GM10847 (cell line): Measurements from ENCODE around the gene HHLA2.

Experiments
- POLR2A ChIP-seq: IDR thresholded peaks from 2 replicates; pipeline ENCODE4 v1.6.1; 2011; ENCODE audit not compliant: insufficient read length; ENCODE audit errors: extremely low read depth

Gene HHLA2

DNA sequence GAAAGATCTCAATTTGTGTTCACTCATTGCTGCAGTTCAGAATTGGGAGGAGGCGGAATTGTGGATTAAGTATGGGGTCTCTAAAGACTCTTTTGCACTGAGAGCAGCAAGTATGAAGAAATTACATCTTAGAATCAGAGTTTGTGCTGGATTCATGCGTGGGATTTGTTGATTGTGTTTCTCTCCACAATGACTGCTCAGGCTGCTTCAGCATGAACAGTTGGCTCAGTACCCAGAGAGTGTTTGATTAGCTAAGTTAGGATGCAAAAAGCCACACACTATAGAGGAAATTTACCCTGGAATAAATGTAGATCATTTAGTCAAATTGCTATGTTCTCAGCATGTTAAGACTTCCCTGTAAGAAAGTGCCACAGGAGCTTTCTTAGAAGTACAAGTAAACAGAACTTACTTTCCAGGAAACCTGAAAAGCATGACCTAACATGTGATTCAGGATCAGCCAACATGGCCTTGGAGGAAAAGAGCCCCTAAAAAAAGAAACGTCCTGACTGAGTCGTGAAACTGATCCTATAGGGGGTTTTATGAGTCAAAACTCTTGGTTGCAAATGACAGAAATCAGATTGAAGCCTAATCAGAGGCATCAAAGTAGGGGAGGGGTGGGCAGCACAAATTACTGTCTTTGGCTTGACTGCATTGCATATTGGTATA, 32.6 kb downstream of the HHLA2 start:
- no peak for TF ChIP-seq POLR2A

DNA sequence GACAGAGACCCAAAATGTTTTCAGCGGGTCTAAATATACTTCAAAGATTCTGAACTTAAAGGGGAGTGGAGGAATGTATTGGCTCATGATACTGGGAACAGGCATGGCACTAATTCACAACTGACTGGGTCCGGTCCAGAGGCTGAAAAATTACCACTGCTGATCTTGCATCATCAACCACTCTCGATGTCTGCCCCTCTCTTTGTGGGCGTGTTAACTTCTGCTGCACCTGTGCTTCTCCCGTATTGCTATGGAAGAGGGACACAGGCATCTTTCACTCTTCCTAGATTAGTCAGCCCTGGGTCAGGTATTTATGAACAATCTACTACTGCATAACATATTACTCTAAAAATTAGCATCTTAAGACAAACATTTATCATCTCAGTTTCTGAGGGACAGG, 33.2 kb downstream of the HHLA2 start:
- no peak for TF ChIP-seq POLR2A

DNA sequence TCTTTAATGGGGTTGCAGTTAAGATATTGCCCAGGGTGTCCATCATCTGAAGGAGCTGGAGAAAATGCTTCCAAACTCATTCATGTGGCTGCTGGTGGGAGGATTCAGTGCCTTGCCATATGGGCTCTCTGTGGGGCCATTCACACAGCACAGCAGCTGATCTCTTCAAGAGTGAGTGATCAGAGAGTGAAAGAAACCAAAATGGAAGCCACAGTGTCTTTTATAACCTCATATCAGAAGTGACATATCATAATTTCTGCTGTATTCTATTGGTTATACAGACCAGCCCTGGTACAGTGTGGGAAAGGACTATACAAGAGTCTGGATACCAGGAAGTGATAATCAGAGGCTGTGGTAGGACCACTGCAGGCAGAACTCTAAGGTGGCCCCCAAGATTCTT, 33.6 kb downstream of the HHLA2 start:
- no peak for TF ChIP-seq POLR2A

DNA sequence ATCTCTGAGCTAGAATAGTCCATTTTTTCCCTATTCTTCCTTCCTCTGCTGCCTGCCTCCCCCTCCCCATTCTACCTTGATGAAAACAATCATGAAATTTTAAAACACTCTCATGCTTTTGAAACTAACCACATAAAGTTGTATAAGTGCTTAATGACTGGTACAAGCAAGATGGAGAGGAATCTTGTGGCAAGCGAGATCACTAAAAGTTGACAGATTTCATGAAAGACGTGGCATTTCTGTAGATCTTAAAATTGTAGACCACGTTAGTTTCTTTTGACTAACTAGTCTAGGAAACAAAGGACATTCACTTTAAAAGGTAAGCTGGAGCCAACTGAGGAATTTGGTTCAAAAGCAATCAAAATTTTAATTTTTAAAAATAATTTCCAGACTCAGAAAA, 35.4 kb downstream of the HHLA2 start:
- TF ChIP-seq POLR2A, result no peak

DNA sequence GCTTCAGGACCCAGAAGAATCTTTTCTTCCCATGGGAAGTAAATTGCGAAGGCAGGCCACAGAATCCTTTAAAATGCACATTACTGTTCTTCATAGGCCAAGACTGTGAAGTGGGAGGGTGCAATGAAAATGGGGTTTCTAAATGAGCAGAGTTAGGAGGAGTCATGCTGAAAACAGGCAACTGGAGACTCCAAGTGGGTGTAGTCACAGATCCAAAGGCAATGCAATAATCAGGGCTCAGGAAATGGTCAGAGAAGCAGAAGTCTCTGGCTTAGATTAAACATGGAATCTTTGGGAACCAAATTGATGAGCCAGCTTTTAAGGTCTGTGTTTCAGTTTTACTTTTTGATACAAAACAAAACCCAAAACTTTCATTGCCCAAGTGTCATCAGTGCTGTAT, 37.6 kb downstream of the HHLA2 start:
- TF ChIP-seq POLR2A, result no peak

DNA sequence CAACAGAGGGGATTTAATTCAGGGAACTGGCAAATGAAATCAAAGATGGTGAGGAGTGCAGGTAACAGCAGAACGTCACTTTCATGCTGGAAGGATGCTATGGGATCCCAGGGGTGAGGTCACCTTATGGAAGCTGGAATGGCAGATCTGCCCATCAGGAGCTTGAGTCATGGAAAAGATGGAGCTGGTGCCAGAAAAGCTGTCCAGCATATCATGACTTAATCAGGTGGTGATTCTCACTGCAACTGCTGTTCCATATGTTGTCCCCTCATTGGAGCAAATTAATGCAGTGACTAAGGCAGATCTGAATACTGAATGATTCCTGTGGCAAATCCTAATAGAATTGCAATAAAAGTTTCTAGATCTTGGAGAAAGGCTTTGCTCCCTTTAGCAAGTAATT, 38.4 kb downstream of the HHLA2 start:
- no peak for TF ChIP-seq POLR2A

DNA sequence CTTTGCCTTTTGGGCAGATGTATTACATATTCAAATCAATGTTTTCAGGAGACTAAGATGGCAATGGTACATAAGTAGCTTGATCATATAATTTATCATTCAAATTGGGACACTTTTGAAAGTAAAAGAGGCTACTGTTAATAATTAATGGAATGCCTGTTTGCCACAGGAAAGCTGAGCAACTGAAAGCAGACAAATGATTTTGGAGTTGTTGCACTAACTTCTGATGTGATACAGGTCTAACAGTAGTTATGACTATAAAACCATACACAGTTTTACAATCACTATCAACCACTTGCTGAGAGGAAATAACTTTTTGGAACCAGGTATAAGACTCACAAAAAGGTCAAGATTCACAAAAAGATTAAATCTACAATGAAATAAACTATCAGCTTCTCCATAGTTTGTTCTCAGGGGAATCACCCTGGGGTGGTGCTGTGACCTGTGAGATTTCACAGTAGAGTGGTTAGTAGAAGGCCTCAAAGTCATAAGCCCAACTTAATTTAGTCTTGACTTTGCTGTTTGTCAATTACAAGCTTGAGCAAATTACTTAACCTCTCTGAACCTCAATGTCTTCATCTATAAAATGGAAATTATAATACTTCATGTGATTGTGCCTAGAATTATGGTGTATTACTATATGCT, 42.7 kb downstream of the HHLA2 start:
- TF ChIP-seq POLR2A, result no peak

DNA sequence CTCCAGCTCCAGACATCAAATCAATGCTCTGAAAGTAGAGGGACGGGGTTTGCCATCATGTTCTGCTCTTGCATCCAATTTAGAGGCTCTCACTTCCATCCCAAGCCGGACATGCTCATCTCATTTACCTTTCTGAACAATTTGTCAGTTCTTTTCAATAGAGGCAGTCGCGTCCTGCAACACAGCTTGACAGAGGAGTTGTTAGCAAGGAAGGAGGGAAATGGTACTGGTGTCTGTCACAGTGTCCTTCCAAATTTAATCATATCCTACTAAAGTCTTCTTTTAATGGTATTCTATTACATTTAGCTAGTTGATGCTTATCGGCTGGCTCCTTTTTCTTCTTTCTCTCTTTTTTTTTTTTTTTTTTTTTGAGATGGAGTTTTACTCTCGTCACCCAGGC, 45.6 kb downstream of the HHLA2 start:
- no peak for TF ChIP-seq POLR2A

DNA sequence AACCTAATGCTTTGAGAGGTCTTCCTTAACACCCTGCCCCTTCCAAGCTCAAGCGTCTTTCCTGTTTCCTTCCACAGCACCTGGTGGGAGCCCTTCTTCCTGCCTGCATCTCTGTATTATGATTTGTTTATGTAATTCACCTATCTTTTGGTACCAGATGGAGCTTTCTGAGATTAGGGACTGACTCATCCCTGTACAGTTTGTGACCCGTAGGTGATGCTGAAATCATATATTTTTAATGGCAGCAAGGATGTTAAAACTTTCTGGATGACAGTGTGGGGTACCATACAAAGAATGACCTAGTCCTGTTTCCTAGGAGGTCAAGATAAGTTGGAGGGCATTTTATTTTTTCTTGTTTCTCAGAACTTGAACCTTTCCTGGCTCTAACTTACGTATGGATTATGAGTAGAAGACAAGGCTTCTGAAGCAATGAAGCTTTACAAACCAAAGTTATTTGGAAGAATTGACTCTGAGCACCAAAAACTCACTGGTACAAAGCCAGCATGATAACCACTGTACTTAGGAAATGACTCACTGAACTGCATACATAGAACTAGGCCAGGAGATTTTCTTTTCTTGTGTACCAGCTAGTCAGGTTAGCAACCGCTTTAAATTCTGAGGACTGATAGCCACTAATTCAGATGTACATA, 46.6 kb downstream of the HHLA2 start:
- TF ChIP-seq POLR2A, result no peak

DNA sequence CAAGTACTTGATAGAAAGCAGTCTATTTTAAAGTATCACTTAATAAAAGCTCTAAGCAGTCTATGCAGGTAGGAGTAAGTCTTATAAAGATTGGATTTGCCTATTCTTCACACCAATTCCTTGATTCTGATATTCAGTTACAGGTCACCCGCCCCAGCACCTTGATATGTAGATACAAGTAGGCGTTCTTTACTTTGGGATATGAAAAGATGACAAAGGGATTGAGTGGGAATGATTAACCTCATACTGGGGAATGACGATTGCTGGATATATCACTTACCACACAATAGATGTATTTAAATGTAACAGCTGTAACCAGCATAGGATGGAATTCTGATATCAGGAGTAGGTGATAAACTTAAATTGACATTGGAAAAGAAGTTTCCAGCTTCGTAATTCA, 47.1 kb downstream of the HHLA2 start:
- TF ChIP-seq POLR2A, result no peak

DNA sequence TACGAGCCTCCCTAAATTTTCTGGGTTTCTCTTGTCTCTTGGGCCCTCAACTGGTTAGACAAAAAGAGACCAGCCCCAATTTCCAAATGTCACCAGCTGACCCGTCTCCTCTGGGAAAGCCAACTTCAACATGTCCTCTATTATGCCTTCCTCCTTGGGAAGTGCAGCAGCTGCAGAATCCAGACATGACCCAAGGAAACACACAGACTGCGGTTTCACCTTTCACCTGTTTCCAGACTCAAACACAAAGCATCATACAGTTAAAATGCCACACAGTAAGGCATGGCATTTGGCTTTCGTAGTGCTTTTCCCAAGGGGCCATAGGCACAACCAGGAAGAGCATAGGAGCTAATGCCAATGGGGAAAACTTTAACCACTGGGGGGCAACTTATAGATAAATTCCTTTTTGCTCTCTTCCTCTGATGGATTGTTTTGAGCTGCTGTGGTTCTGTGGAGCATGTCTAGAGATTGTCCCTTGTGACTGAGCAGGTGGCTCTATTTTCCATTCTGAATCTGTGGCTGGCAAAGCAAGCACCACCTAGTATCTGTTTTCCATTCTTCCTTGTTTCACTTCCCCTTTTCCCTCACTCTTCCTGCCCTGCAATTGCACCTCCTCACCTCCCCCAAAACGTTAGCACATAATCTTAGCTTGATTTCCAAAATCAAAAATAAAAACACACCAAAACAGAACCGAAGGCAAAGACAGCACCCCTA, 49.3 kb downstream of the HHLA2 start:
- no peak for TF ChIP-seq POLR2A

DNA sequence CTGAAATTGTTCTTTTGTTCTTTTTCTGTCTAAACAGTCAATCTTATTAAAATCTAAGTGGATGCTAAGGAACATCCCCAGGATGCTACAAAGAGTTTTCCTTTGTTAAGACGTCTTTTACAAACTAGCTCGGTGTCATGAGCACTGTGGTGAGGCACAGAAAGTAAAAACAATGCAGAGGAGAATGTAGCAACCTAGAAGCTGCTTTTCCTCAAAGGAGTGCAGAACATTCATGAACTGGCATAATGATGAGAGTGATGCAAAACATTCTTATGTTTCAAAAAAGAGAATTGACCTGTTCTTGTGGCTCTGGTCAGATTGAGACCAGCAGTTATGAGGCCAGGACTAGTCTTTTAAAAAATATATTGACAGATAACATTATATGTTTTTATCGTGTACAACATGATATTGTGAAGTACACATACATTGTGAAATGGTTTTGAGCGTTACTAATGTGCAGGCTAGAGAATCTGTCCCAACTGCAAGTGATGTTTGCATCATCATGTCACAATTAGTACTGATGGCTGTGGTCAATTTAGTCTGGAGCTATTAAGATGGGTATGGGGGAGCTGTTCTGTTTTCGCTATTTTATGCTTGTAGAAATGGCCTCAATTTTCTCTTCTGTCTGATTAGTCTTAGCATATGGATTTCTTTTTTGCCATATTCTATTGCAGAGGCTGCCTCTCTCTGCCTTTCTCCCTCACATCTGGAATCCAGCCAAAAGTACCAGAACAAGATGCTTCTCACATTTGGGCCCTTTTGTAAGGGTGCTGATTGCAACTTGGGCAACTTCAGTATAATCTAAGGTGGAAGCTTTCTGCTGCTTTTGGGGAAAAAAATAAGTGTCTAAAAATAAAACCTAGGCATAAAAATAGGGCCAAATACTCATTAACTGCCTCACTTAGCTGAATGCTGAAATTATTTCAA, 50.2 kb downstream of the HHLA2 start:
- TF ChIP-seq POLR2A, result no peak

DNA sequence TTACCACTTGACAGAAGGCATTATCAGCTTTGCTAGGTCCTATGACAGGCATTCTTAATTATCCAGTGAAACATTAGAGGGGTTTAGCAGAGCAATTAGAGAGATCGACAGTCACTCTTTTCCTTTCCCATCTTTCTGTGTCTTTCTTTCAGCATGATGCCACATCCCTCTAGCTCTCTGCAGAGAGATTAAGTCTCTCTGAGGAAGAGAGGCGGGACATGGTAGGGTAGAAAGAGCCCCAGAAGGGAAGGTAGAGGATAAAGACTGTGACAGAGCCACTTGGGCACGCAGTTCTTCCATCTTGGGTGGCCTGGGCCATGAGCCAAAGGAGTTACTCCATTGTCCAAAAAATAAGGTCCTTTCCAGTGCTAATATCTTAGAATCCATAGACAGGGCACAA, 55.8 kb downstream of the HHLA2 start:
- TF ChIP-seq POLR2A, result no peak

DNA sequence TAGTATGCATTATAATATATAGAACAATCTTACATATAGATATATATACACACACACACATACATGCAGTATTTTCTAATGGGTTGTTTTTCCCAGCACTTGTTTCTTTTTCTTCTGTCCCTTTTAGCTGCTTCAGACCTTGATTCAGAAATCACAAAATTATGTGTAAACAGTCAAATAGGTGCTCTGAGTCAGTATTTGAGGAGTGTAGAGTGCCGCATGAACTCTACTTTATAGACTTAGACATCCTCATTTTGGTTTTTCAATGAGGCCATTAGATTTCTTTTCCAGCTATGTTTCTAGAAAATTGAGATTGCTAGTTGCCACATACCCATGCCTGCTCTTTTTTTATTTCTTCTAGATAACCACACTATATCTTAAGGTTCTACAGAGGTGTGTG, 58.2 kb downstream of the HHLA2 start:
- no peak for TF ChIP-seq POLR2A

DNA sequence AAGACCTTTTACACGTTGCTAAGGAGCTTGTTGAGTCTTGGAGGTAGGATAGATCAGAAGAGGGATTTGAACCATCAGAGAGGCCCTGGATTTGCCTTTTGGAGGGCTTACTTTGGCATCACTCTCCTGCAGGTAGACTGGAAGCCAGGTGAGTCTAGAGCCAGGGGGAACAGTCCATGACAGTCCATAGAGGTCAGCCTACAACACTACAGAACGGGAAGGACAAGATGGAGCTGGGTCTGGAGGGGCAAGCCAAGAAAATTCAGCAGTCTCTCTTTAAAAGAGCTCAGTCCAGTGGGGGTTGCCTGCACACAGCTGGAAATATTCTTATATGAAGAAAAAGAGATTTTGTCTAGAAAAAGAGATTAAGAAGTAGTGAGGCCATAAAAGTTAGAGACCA, 60.7 kb downstream of the HHLA2 start:
- no peak for TF ChIP-seq POLR2A
